CD4-positive, alpha-beta memory T cell (primary cell): ENCODE measurements around the gene HSDL2. TPM values are rescaled to one million over a fixed set of nuclear protein-coding genes. Genes with fewer than 3 reads are reported as not detected.

Experiments used
- CTCF ChIA-PET: fragments of 350-600 bp; sonication (Branson Sonifier 250); formaldehyde crosslinking; loops from one replicate; lab custom pipeline; 2021; ENCODE audit warnings: inconsistent platforms; ENCODE audit not compliant: partially characterized antibody; lab: Charles Lee
- POLR2A ChIA-PET: fragments of 350-600 bp; sonication (Branson Sonifier 250); formaldehyde crosslinking; loops from one replicate; lab custom pipeline; 2021; ENCODE audit not compliant: partially characterized antibody; lab: Charles Lee
- DNase-seq, 5 donors: peaks; one replicate each; pipeline versions ENCODE4 v3.0.0 to v3.0.0-alpha.2; 2020 to 2022; ENCODE audit warnings: mixed read lengths in 1 of 5
- H3K27ac ChIP-seq: one replicate; pipeline ENCODE4 v1.7.0; 2013; ENCODE audit warnings: low read depth, low read length
- H3K27me3 ChIP-seq: 2 replicates; pipeline ENCODE4 v1.7.0; 2013; ENCODE audit warnings: mild to moderate bottlenecking, low read length, moderate library complexity; ENCODE audit not compliant: insufficient read depth
- H3K36me3 ChIP-seq: 2 replicates; pipeline ENCODE4 v1.7.0; 2013; ENCODE audit warnings: mild to moderate bottlenecking, low read length, moderate library complexity; ENCODE audit not compliant: insufficient read depth
- H3K4me1 ChIP-seq: 2 replicates; pipeline ENCODE4 v1.7.0; 2013; ENCODE audit warnings: mild to moderate bottlenecking, low read length, moderate library complexity; ENCODE audit not compliant: insufficient read depth
- H3K4me3 ChIP-seq, 2 donors: one replicate each; pipeline ENCODE4 v1.7.0; 2013; ENCODE audit warnings: low read length in 2 of 2, mild to moderate bottlenecking in 1 of 2
- H3K9me3 ChIP-seq, 2 donors: one replicate each; pipeline ENCODE4 v1.7.0; 2013; ENCODE audit warnings: low read length in 2 of 2, control low read depth in 1 of 2; ENCODE audit not compliant: control insufficient read depth in 1 of 2
- H3K27ac Mint-ChIP-seq, 7 donors: one replicate each; pipeline ENCODE4 v1.8.0; 2020 to 2021; ENCODE audit warnings: mixed read lengths in 7 of 7, mild to moderate bottlenecking in 6 of 7, inconsistent platforms in 3 of 7, moderate library complexity in 3 of 7
- H3K27me3 Mint-ChIP-seq, 2 donors: one replicate each; pipeline ENCODE4 v1.8.0; 2020 to 2021; ENCODE audit warnings: mixed read lengths in 2 of 2
- H3K36me3 Mint-ChIP-seq, 2 donors: one replicate each; pipeline ENCODE4 v1.8.0; 2020 to 2021; ENCODE audit warnings: mixed read lengths in 2 of 2, inconsistent platforms in 1 of 2, mild to moderate bottlenecking in 1 of 2
- H3K4me1 Mint-ChIP-seq, 4 donors: one replicate each; pipeline ENCODE4 v1.8.0; 2020 to 2021; ENCODE audit warnings: mixed read lengths in 4 of 4, mild to moderate bottlenecking in 1 of 4
- H3K4me3 Mint-ChIP-seq, 8 donors: one replicate each; pipeline ENCODE4 v1.8.0; 2020 to 2021; ENCODE audit warnings: mixed read lengths in 8 of 8, mild to moderate bottlenecking in 7 of 8, moderate library complexity in 6 of 8, inconsistent platforms in 3 of 8
- H3K9me3 Mint-ChIP-seq, 8 donors: one replicate each; pipeline ENCODE4 v1.8.0; 2020 to 2021; ENCODE audit warnings: mixed read lengths in 8 of 8, mild to moderate bottlenecking in 5 of 8, inconsistent platforms in 3 of 8, moderate library complexity in 1 of 8
- intact Hi-C: fragments of 100-400 bp; cut with micrococcal nuclease; formaldehyde crosslinking; loops from one replicate; pipeline ENCODE4 v1.15.1; 2023
- polyA plus RNA-seq, 2 donors: library from polyadenylated mRNA; unstranded; fragments of 300-500 nt; fragmentation: Illumina TruSeq; gene quantifications; one replicate each; pipeline ENCODE4 v1.2.3, GENCODE V29; 2021
- total RNA-seq, 2 experiments: library from RNA; stranded (reverse); gene quantifications; one replicate each; pipeline ENCODE4 v1.2.3, GENCODE V29; 2021

HSDL2 gene
- total and polyA plus RNA-seq, 4 experiments from 2014 or later, result 12.4 to 21.7 (median 15.0) TPM

- no peak overlapping the region for H3K27ac Mint-ChIP-seq
- Histone ChIP-seq H3K36me3 (no peaks in the 10 kb centered on the region), H3K4me1 (no peaks in the 10 kb centered on the region), H3K9me3 (no peaks in the 10 kb centered on the region), H3K4me3 (no peak overlapping the region), H3K27ac (no peak overlapping the region), H3K27me3 (no peaks in the 10 kb centered on the region)
- peaks cover 21 to 24% of the 10 kb centered on the region in 2 donors for H3K36me3 Mint-ChIP-seq
- ChIA-PET CTCF (no interaction called here), POLR2A (no interaction called here)
- intact Hi-C loops, result no loop called here
- H3K27me3 Mint-ChIP-seq, result no peaks in the 10 kb centered on the region
- H3K4me1 Mint-ChIP-seq, result no peaks in the 10 kb centered on the region
- DNase-seq, result no peak
- peaks cover 7 to 19% (median 14%) of the 10 kb centered on the region in 8 donors for H3K9me3 Mint-ChIP-seq
- H3K4me3 Mint-ChIP-seq, result no peak overlapping the region
Observed at GRCh38 chr9:112396416-112396815, 16.5 kb downstream of the HSDL2 start.

- no peaks in the 10 kb centered on the region for H3K27me3 ChIP-seq
- Mint-ChIP-seq H3K4me3 (no peak overlapping the region), H3K27ac (no peak overlapping the region), H3K36me3 (peaks cover 20 to 23% of the 10 kb centered on the region in 2 donors), H3K4me1 (no peaks in the 10 kb centered on the region), H3K9me3 (peaks cover 8 to 21% (median 14%) of the 10 kb centered on the region in 8 donors), H3K27me3 (no peaks in the 10 kb centered on the region)
- intact Hi-C loops, result no loop called here
- ChIA-PET CTCF (no interaction called here), POLR2A (no interaction called here)
- no peak overlapping the region for H3K4me3 ChIP-seq
- no peaks in the 10 kb centered on the region for H3K9me3 ChIP-seq
- H3K36me3 ChIP-seq, result no peaks in the 10 kb centered on the region
- no peak for DNase-seq
- no peak overlapping the region for H3K27ac ChIP-seq
- H3K4me1 ChIP-seq, result no peaks in the 10 kb centered on the region
Observed at GRCh38 chr9:112396872-112397271, 17.0 kb downstream of the HSDL2 start.

GRCh38 chr9:112401175-112401815, 21.4 kb downstream of the HSDL2 start:
- Histone ChIP-seq H3K36me3 (no peaks in the 10 kb centered on the region), H3K9me3 (no peaks in the 10 kb centered on the region), H3K4me1 (no peaks in the 10 kb centered on the region), H3K27ac (no peak overlapping the region), H3K4me3 (no peak overlapping the region), H3K27me3 (no peaks in the 10 kb centered on the region)
- POLR2A ChIA-PET, result no interaction called here
- H3K36me3 Mint-ChIP-seq, result peaks cover 19 to 38% of the 10 kb centered on the region in 2 donors
- DNase-seq, result no peak
- CTCF ChIA-PET, result interaction anchor here (0.7 kb wide), 1 partner anchor 972 kb away, joined by 3 read pairs; no protein-coding TSS in a partner anchor
- no peaks in the 10 kb centered on the region for H3K27me3 Mint-ChIP-seq
- no peak overlapping the region for H3K4me3 Mint-ChIP-seq
- no peaks in the 10 kb centered on the region for H3K4me1 Mint-ChIP-seq
- peaks cover 7 to 21% (median 14%) of the 10 kb centered on the region in 8 donors for H3K9me3 Mint-ChIP-seq
- no peak overlapping the region for H3K27ac Mint-ChIP-seq
- intact Hi-C loops, result no loop called here

GRCh38 chr9:112403614-112404201, 23.8 kb downstream of the HSDL2 start:
- ChIA-PET POLR2A (no interaction called here), CTCF (no interaction called here)
- Histone ChIP-seq H3K27ac (no peak overlapping the region), H3K27me3 (no peaks in the 10 kb centered on the region), H3K4me3 (no peak overlapping the region), H3K4me1 (no peaks in the 10 kb centered on the region), H3K36me3 (no peaks in the 10 kb centered on the region), H3K9me3 (no peaks in the 10 kb centered on the region)
- Mint-ChIP-seq H3K27ac (no peak overlapping the region), H3K4me1 (no peaks in the 10 kb centered on the region), H3K9me3 (peaks cover 0 to 11% (median 7%) of the 10 kb centered on the region in 8 donors), H3K36me3 (peaks cover 28 to 41% of the 10 kb centered on the region in 2 donors), H3K27me3 (no peaks in the 10 kb centered on the region), H3K4me3 (no peak overlapping the region)
- intact Hi-C loops, result no loop called here
- no peak for DNase-seq

- Histone ChIP-seq H3K4me1 (no peaks in the 10 kb centered on the region), H3K4me3 (no peak overlapping the region), H3K27me3 (no peaks in the 10 kb centered on the region), H3K36me3 (no peaks in the 10 kb centered on the region), H3K9me3 (no peaks in the 10 kb centered on the region), H3K27ac (no peak overlapping the region)
- peaks cover 0 to 4% (median under 1%) of the 10 kb centered on the region in 8 donors for H3K9me3 Mint-ChIP-seq
- ChIA-PET CTCF (no interaction called here), POLR2A (no interaction called here)
- H3K27me3 Mint-ChIP-seq, result no peaks in the 10 kb centered on the region
- no peak overlapping the region for H3K27ac Mint-ChIP-seq
- H3K4me3 Mint-ChIP-seq, result no peak overlapping the region
- intact Hi-C loops, result no loop called here
- H3K4me1 Mint-ChIP-seq, result no peaks in the 10 kb centered on the region
- H3K36me3 Mint-ChIP-seq, result peaks cover 25 to 37% of the 10 kb centered on the region in 2 donors
- no peak for DNase-seq
Observed at GRCh38 chr9:112404508-112404932, 24.6 kb downstream of the HSDL2 start.

- Mint-ChIP-seq H3K27me3 (no peaks in the 10 kb centered on the region), H3K27ac (no peak overlapping the region), H3K4me3 (no peak overlapping the region), H3K36me3 (peaks cover 33 to 37% of the 10 kb centered on the region in 2 donors), H3K9me3 (no peaks in the 10 kb centered on the region), H3K4me1 (no peaks in the 10 kb centered on the region)
- Histone ChIP-seq H3K4me1 (no peaks in the 10 kb centered on the region), H3K27me3 (no peaks in the 10 kb centered on the region), H3K4me3 (no peak overlapping the region), H3K9me3 (no peaks in the 10 kb centered on the region), H3K36me3 (no peaks in the 10 kb centered on the region), H3K27ac (no peak overlapping the region)
- ChIA-PET POLR2A (no interaction called here), CTCF (no interaction called here)
- no peak for DNase-seq
- intact Hi-C loops, result no loop called here
Observed at GRCh38 chr9:112408275-112408674, 28.4 kb downstream of the HSDL2 start.

GRCh38 chr9:112408819-112409218, 28.9 kb downstream of the HSDL2 start:
- H3K4me1 ChIP-seq, result no peaks in the 10 kb centered on the region
- POLR2A ChIA-PET, result no interaction called here
- Mint-ChIP-seq H3K4me3 (no peak overlapping the region), H3K4me1 (no peaks in the 10 kb centered on the region), H3K27me3 (no peaks in the 10 kb centered on the region), H3K27ac (peak overlapping the region in 1 of 7 donors; percentile 64), H3K9me3 (no peaks in the 10 kb centered on the region), H3K36me3 (peaks cover 33 to 35% of the 10 kb centered on the region in 2 donors)
- no peak overlapping the region for H3K27ac ChIP-seq
- H3K27me3 ChIP-seq, result no peaks in the 10 kb centered on the region
- no peaks in the 10 kb centered on the region for H3K36me3 ChIP-seq
- H3K4me3 ChIP-seq, result no peak overlapping the region
- H3K9me3 ChIP-seq, result no peaks in the 10 kb centered on the region
- intact Hi-C loops, result no loop called here
- CTCF ChIA-PET, result no interaction called here
- DNase-seq, result no peak
